Activated CD4-positive, alpha-beta T cell treated with anti-CD3 and anti-CD28 coated beads for 48 hours (primary cell): Measurements from ENCODE around the gene NDUFV1.
"Not testable (repeated sequence)": the region's sequence is repeated elsewhere in the genome, so short reads cannot be mapped to it uniquely, and the experiment has no call there.

Experiments used
- DNase-seq: peaks from one replicate; pipeline ENCODE4 v3.0.0-alpha.2; 2020

NDUFV1 gene

GRCh38 chr11:67659651-67660165 lies 53.0 kb downstream of the NDUFV1 start:
- DNase-seq: not testable (repeated sequence)

GRCh38 chr11:67660752-67661151 lies 54.0 kb downstream of the NDUFV1 start:
- not testable (repeated sequence) for DNase-seq
